Activated naive CD4-positive, alpha-beta T cell treated with anti-CD3 and anti-CD28 coated beads for 36 hours (primary cell): Measurements from ENCODE around the gene ADCY7. TPM values are rescaled to one million over a fixed set of nuclear protein-coding genes. Genes with fewer than 3 reads are reported as not detected.
"Not testable (repeated sequence)": the region's sequence is repeated elsewhere in the genome, so short reads cannot be mapped to it uniquely, and the experiment has no call there.

Experiments
- CTCF ChIA-PET: fragments of 350-600 bp; sonication (Branson Sonifier 250); formaldehyde crosslinking; loops from one replicate; lab custom pipeline; 2021; ENCODE audit warnings: antibody characterized with exemption; lab: Charles Lee
- DNase-seq: peaks from one replicate; pipeline ENCODE4 v3.0.0-alpha.2; 2020
- H3K27ac Mint-ChIP-seq: one replicate; pipeline ENCODE4 v1.8.0; 2021; ENCODE audit warnings: mild to moderate bottlenecking, mixed read lengths
- H3K27me3 Mint-ChIP-seq: one replicate; pipeline ENCODE4 v1.8.0; 2021; ENCODE audit warnings: low read depth, mixed read lengths
- H3K36me3 Mint-ChIP-seq: one replicate; pipeline ENCODE4 v1.8.0; 2021; ENCODE audit warnings: low read depth, mixed read lengths
- H3K4me1 Mint-ChIP-seq: one replicate; pipeline ENCODE4 v1.8.0; 2021; ENCODE audit warnings: low read depth, mixed read lengths
- H3K4me3 Mint-ChIP-seq: one replicate; pipeline ENCODE4 v1.8.0; 2021; ENCODE audit warnings: mild to moderate bottlenecking, moderate library complexity, mixed read lengths
- H3K9me3 Mint-ChIP-seq: one replicate; pipeline ENCODE4 v1.8.0; 2021; ENCODE audit warnings: mixed read lengths
- intact Hi-C: fragments of 100-400 bp; cut with micrococcal nuclease; formaldehyde crosslinking; loops from one replicate; pipeline ENCODE4 v1.15.1; 2023
- total RNA-seq, 2 experiments: library from RNA; stranded (reverse); gene quantifications; one replicate each; pipeline ENCODE4 v1.2.3, GENCODE V29; 2021

Gene ADCY7
- total RNA-seq, 2 experiments from 2014 or later: 73.4 to 89.6 TPM

DNA sequence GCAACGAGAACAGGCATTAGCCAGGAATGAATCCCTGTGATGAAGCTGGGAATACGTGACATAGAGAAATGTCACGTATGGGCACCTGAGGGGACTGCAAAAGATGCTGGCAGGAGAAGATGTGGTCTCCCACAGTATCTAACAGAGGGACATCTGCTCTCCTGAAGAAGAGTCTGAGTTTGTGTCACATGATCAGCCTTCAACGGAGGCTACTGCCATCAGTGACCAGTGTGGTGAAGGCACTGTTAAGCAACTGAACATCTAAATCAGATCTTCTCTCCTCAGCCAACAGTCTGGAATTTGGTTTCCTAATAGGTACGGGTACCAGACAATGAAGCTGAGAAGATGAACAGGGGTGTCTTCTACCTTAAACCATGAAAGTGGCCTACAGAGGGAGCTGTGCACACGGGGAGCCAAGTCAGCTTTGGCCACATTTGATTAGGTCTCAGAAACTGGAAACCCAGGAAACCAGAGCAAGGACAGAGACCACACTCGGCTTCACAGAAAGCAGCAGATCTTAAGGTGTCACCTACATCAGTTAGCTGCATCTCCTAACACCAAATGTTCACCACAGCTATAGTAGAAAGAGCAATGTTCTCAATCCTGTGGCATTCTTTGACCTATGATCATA, 60.6 kb downstream of the ADCY7 start:
- Mint-ChIP-seq H3K36me3 (peaks cover 29% of the 10 kb centered on the region), H3K27ac (peak overlapping the region; percentile 50), H3K27me3 (no peaks in the 10 kb centered on the region), H3K9me3 (no peaks in the 10 kb centered on the region), H3K4me1 (peaks cover 56% of the 10 kb centered on the region), H3K4me3 (no peak overlapping the region)
- peak; percentile 81 for DNase-seq
- intact Hi-C loops: loop anchor here (1.0 to 5.0 kb wide), 9 partner anchors 8 to 479 kb away; partner anchors contain the start of gene NKD1
- CTCF ChIA-PET: interaction anchor here (0.6 to 9.5 kb wide), 40 partner anchors 9 to 479 kb away, joined by 3 to 149 read pairs (median 4); partner anchors contain the start of gene CNEP1R1

DNA sequence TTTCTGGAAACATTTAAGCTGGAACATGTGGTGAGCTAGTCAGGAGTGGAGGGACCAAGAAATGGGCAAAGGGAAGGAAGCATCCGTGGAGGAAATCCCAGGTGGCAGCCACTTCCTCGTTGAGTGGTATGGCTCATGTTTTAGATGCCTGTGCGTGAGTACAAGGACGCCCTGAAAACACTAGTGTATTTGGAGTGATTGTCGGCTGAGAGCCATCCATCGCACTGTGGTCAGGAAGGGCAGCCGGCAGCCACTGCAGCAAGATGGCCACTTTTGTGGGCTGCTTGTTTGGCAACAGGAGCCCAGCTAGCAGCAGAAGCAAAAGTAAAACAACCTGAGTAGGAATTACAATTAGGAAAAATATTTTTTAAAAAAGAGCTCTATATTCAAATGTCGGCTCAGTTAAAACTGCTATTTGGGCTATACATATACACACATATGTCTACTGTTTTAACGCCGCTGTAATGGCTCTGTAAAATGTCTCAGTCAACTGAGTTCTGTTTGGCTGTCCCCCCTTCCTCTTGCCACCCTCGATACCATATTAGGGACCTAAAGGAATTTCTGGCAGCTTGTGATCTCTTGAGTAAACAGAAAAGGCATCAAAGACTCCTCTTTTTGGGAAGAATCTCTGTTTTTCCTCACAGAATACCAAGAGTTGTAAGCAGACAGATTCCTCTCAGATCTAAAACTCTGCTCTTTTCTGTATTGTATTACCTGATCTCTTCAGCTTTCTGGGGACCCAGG, 63.3 kb downstream of the ADCY7 start:
- Mint-ChIP-seq H3K36me3 (peaks cover 35% of the 10 kb centered on the region), H3K4me3 (no peak overlapping the region), H3K27me3 (no peaks in the 10 kb centered on the region), H3K4me1 (peaks cover 50% of the 10 kb centered on the region), H3K27ac (peak overlapping the region; percentile 72), H3K9me3 (no peaks in the 10 kb centered on the region)
- intact Hi-C loops: loop anchor here (5.0 to 10.0 kb wide), 2 partner anchors 218 to 1965 kb away; partner anchors contain the start of gene NKD1
- no peak for DNase-seq
- CTCF ChIA-PET: interaction anchor here (0.6 to 9.5 kb wide), 13 partner anchors 8 to 338 kb away, joined by 3 to 149 read pairs (median 3); partner anchors contain the start of gene CNEP1R1

DNA sequence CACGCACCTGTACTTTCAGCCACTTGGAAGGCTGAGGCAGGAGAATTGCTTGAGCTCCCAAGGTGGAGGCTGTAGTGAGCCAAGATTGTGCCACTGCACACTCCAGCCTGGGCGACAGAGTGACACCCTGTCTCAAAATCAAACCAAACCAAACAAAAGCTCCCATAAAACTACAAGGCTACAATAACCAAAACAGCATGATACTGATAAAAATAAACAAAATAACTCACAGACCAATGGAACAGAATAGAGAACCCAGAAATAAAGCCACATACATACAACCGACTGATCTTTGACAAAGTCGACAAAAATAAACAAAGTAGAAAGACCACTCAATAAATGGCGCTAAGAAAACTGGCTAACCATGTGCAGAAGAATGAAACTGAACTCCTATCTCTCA, 65.2 kb downstream of the ADCY7 start:
- H3K27ac Mint-ChIP-seq: no peak overlapping the region
- H3K4me1 Mint-ChIP-seq: peaks cover 63% of the 10 kb centered on the region
- peaks cover 37% of the 10 kb centered on the region for H3K36me3 Mint-ChIP-seq
- no peaks in the 10 kb centered on the region for H3K27me3 Mint-ChIP-seq
- no peak for DNase-seq
- CTCF ChIA-PET: no interaction called here
- no peak overlapping the region for H3K4me3 Mint-ChIP-seq
- H3K9me3 Mint-ChIP-seq: no peaks in the 10 kb centered on the region
- intact Hi-C loops: loop anchor here (10.0 kb wide), 1 partner anchor 1967 kb away; no protein-coding TSS in a partner anchor

DNA sequence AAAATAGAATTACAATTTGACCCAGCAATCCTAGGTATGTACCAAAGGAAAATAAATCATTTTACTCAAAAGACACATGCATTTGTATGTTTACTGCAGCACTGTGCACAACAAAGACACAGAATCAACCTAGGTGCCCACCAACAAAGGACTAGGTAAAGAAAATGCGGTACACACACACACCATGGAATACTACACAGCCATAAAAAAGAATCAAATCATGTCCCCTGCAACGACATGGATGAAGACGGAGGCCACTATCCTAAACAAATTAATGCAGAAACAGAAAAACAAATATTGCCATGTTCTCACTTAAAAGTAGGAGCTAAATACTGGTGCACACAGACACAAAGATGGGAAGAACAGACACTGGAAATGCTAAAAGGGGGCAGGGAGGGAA, 66.2 kb downstream of the ADCY7 start:
- Mint-ChIP-seq H3K9me3 (no peaks in the 10 kb centered on the region), H3K27ac (no peak overlapping the region)

GRCh38 chr16:50334106-50334975, 68.0 kb downstream of the ADCY7 start:
- CTCF ChIA-PET: no interaction called here

More for the DNA sequence above, 66.2 kb downstream of the ADCY7 start:
- peaks cover 39% of the 10 kb centered on the region for H3K36me3 Mint-ChIP-seq
- intact Hi-C loops: loop anchor here (10.0 kb wide), 1 partner anchor 1968 kb away; no protein-coding TSS in a partner anchor
- DNase-seq: no peak
- CTCF ChIA-PET: interaction anchor here (0.7 kb wide), 1 partner anchor 544 kb away, joined by 4 read pairs; no protein-coding TSS in a partner anchor
- no peak overlapping the region for H3K4me3 Mint-ChIP-seq
- no peaks in the 10 kb centered on the region for H3K27me3 Mint-ChIP-seq
- peaks cover 64% of the 10 kb centered on the region for H3K4me1 Mint-ChIP-seq

DNA sequence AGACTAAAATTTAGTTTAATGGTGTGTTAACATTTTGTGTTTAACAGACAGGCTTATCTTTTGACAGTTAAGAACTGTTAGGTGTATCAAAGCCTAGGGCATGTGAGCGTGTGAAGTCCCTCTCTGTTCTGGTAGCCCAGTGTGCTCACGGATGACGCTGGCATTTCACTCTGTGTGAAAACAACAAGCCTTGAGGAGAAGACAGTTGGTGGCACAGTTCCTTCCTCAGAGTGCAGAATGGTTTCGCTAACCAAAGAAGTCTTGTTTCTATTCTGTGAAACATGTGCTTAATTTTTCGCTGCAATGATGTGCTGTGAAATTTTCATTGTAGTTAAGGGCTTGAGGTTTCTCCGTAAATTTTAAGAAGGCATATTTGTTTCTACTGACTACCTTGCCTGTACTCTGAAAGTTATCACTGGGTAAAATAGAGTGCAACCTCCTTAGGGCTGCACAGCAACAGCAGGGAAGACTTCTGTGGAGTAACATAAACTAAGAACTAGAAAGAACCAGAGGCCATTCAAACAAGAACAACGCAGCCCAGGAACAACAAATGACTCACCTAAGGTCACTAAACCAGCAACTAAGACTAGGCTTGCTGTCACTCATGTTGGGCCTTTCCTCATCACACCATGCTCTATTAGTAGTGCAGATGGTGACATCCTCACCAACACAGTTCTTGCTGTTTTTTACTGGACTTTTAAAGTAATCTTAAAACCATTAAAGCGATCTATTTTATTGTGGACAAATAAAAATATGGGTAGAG, 69.0 kb downstream of the ADCY7 start:
- CTCF ChIA-PET: no interaction called here
- peaks cover 32% of the 10 kb centered on the region for H3K36me3 Mint-ChIP-seq
- no peaks in the 10 kb centered on the region for H3K9me3 Mint-ChIP-seq
- peak; percentile 73 for DNase-seq
- H3K27ac Mint-ChIP-seq: peak overlapping the region; percentile 96
- peak overlapping the region; percentile 44 for H3K4me3 Mint-ChIP-seq
- intact Hi-C loops: loop anchor here (1.0 to 10.0 kb wide), 5 partner anchors 8 to 1971 kb away; partner anchors contain the start of gene HEATR3
- H3K27me3 Mint-ChIP-seq: no peaks in the 10 kb centered on the region
- H3K4me1 Mint-ChIP-seq: peaks cover 66% of the 10 kb centered on the region

More at GRCh38 chr16:50334106-50334975, 68.0 kb downstream of the ADCY7 start:
- Mint-ChIP-seq H3K4me1 (peaks cover 71% of the 10 kb centered on the region), H3K4me3 (no peak overlapping the region), H3K27me3 (no peaks in the 10 kb centered on the region), H3K9me3 (no peaks in the 10 kb centered on the region), H3K36me3 (peaks cover 39% of the 10 kb centered on the region), H3K27ac (peak overlapping the region; percentile 96)
- no peak for DNase-seq
- intact Hi-C loops: loop anchor here (10.0 kb wide), 1 partner anchor 1970 kb away; no protein-coding TSS in a partner anchor

- intact Hi-C loops: loop anchor here (5.0 to 10.0 kb wide), 2 partner anchors 270 to 1972 kb away; partner anchors contain the start of gene HEATR3
- Mint-ChIP-seq H3K4me3 (no peak overlapping the region), H3K27ac (peak overlapping the region; percentile 89)
Measured at GRCh38 chr16:50336884-50337283, 70.5 kb downstream of the ADCY7 start.

DNA sequence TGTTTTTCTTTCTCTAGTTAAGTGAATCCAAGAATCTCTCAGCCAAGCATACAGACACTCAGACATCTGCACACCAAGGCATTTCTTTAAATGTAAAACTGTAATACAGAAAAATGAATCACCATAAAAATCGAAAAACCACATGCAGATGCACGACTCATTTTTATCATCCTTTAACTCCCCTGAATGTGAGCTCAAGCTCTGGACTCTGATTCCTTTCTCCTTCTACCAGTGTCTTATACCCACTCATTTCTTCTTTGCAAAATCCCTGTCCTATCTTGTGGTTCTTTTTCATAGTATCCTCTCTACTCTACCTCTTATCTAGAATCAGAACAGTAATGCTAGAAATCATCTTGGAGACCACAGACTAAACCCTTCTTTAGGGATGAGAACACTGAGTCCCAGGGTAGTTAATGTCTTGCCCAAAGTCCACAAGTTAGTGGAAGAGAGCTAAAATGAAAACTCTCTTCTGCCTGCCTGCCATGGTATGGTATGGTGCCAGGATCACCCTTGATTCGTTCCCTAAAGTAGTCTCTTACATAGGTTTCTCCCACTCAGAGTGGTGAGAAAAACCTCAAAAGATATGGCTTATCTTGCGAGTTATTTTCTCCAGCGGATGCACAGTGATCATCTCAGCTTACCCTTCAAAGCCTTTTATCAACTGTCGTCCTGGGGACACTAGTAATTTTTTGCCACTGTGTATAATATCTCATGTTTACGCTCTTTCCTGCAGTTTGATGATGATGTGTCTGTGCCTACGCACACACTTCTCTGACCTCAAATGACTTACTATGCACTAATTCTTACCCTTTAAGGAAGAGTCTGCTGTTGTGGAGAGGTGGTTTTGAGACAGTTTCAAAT, 72.2 kb downstream of the ADCY7 start:
- peak; percentile 58 for DNase-seq
- intact Hi-C loops: loop anchor here (1.0 to 10.0 kb wide), 10 partner anchors 13 to 1974 kb away; partner anchors contain the start of genes BRD7 and HEATR3
- H3K4me1 Mint-ChIP-seq: peaks cover 57% of the 10 kb centered on the region
- peak overlapping the region; percentile 36 for H3K4me3 Mint-ChIP-seq
- CTCF ChIA-PET: interaction anchor here (0.8 to 3.5 kb wide), 9 partner anchors 11 to 468 kb away, joined by 3 to 29 read pairs (median 4); partner anchors contain the start of gene CNEP1R1
- no peaks in the 10 kb centered on the region for H3K9me3 Mint-ChIP-seq
- H3K36me3 Mint-ChIP-seq: peaks cover 28% of the 10 kb centered on the region
- H3K27ac Mint-ChIP-seq: peak overlapping the region; percentile 92
- H3K27me3 Mint-ChIP-seq: no peaks in the 10 kb centered on the region

More at GRCh38 chr16:50336884-50337283, 70.5 kb downstream of the ADCY7 start:
- H3K27me3 Mint-ChIP-seq: no peaks in the 10 kb centered on the region
- H3K36me3 Mint-ChIP-seq: peaks cover 33% of the 10 kb centered on the region
- CTCF ChIA-PET: interaction anchor here (0.7 to 3.5 kb wide), 4 partner anchors 9 to 326 kb away, joined by 3 to 29 read pairs (median 4); no protein-coding TSS in a partner anchor
- no peak for DNase-seq
- peaks cover 62% of the 10 kb centered on the region for H3K4me1 Mint-ChIP-seq
- no peaks in the 10 kb centered on the region for H3K9me3 Mint-ChIP-seq

GRCh38 chr16:50340578-50340977, 74.2 kb downstream of the ADCY7 start:
- CTCF ChIA-PET: interaction anchor here (0.6 to 1.9 kb wide), 2 partner anchors 9 to 15 kb away, joined by 3 to 16 read pairs; no protein-coding TSS in a partner anchor
- Mint-ChIP-seq H3K27me3 (no peaks in the 10 kb centered on the region), H3K9me3 (no peaks in the 10 kb centered on the region), H3K4me1 (peaks cover 41% of the 10 kb centered on the region), H3K4me3 (no peak overlapping the region), H3K27ac (no peak overlapping the region), H3K36me3 (peaks cover 39% of the 10 kb centered on the region)
- intact Hi-C loops: no loop called here
- no peak for DNase-seq

DNA sequence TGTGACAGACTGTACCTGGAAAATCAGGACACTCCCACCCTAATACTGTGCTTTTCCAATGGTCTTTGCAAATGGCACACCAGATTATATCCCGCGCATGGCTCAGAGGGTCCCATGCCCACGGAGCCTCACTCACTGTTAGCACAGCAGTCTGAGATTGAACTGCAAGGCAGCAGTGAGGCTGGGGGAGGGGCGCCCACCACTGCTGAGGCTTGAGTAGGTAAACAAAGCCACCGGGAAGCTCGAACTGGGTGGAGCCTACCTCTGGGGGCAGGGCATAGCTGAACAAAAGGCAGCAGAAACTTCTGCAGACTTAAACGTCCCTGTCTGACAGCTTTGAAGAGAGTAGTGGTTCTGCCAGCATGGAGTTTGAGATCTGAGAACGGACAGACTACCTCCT, 77.2 kb downstream of the ADCY7 start:
- H3K9me3 Mint-ChIP-seq, H3K27me3 Mint-ChIP-seq, H3K27ac Mint-ChIP-seq, DNase-seq, intact Hi-C loops, H3K4me3 Mint-ChIP-seq: not testable (repeated sequence)
- H3K4me1 Mint-ChIP-seq: peaks cover 22% of the 10 kb centered on the region
- CTCF ChIA-PET: interaction anchor here (0.9 to 1.7 kb wide), 3 partner anchors 11 to 16 kb away, joined by 3 to 11 read pairs (median 5); no protein-coding TSS in a partner anchor
- peaks cover 54% of the 10 kb centered on the region for H3K36me3 Mint-ChIP-seq
